ENCODE measurements around the gene ZHX3. TPM values are rescaled to one million over a fixed set of nuclear protein-coding genes. Genes with fewer than 3 reads are reported as not detected.

ZHX3 gene
- total and polyA plus RNA-seq, 2 of the 13 experiments (the other 11 are each of a cell fraction or from before 2014, with no cell fraction given), result 8.4 to 11.7 TPM

DNA sequence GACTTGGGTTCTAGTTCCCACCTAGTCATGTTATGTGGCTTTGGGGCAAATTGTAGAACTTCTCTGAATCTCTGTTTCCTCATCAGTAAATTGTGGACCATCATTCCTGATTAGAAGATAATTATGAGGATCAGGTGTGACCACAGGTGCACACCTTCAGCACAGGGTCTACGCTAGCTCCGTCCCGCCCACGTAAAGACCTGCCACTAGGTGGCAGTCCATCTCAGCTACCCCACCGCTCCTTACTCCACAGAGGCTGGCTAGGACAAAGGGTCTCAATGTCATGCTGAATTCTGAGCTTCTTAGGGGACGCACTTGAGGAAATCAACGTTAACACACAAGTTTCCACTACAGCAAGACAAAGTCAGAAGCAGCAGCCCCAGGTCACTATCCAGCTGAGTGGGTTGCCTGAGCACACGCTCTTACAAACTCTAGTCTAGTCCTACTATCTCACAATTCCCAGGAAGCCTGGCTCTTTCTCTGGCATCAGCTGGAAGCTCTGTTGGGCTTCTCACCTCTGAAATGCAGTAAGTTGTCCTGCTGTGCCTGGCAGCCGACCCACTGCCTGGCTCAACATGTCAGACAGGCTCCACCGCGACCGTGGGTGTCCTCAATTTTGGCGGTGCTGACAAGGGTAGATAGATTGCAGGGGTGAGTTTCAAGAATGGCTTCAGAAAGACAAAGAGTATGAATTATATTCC lies 182.2 kb downstream of the ZHX3 start (continued):
- no peak for TF ChIP-seq ZC3H13 (CRISPR knock-in tag; IDR thresholded peaks at IDR 0.05)
- no peak for TF ChIP-seq BRCA1 (CRISPR knock-in tag; IDR thresholded peaks at IDR 0.05)
- TF ChIP-seq, protein P1, sequence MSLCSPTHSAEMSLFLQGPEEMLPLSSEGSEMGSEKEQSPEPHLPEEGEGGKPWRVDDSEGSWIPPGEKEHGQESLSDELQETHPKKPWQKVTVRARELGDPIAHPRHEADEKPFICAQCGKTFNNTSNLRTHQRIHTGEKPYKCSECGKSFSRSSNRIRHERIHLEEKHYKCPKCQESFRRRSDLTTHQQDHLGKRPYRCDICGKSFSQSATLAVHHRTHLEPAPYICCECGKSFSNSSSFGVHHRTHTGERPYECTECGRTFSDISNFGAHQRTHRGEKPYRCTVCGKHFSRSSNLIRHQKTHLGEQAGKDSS (CRISPR knock-in tag; IDR thresholded peaks at IDR 0.05; ENCODE audit: borderline replicate concordance, low read depth), result peak; percentile 64; the same call in 1 of the 2 replicates
- TF ChIP-seq AGO2 (optimal IDR thresholded peaks at IDR 0.05; ENCODE audit: low read depth, low read length), result no peak
- TF ChIP-seq, protein P2, sequence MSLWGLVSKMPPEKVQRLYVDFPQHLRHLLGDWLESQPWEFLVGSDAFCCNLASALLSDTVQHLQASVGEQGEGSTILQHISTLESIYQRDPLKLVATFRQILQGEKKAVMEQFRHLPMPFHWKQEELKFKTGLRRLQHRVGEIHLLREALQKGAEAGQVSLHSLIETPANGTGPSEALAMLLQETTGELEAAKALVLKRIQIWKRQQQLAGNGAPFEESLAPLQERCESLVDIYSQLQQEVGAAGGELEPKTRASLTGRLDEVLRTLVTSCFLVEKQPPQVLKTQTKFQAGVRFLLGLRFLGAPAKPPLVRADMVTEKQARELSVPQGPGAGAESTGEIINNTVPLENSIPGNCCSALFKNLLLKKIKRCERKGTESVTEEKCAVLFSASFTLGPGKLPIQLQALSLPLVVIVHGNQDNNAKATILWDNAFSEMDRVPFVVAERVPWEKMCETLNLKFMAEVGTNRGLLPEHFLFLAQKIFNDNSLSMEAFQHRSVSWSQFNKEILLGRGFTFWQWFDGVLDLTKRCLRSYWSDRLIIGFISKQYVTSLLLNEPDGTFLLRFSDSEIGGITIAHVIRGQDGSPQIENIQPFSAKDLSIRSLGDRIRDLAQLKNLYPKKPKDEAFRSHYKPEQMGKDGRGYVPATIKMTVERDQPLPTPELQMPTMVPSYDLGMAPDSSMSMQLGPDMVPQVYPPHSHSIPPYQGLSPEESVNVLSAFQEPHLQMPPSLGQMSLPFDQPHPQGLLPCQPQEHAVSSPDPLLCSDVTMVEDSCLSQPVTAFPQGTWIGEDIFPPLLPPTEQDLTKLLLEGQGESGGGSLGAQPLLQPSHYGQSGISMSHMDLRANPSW (CRISPR knock-in tag; IDR thresholded peaks at IDR 0.05; ENCODE audit: borderline replicate concordance), result no peak
- no peak for TF ChIP-seq TERF1 (CRISPR knock-in tag; IDR thresholded peaks at IDR 0.05)
- peak; percentile 48 for TF ChIP-seq ZKSCAN1 (IDR thresholded peaks at IDR 0.05; ENCODE audit: low read length)
- TF ChIP-seq, protein P3, sequence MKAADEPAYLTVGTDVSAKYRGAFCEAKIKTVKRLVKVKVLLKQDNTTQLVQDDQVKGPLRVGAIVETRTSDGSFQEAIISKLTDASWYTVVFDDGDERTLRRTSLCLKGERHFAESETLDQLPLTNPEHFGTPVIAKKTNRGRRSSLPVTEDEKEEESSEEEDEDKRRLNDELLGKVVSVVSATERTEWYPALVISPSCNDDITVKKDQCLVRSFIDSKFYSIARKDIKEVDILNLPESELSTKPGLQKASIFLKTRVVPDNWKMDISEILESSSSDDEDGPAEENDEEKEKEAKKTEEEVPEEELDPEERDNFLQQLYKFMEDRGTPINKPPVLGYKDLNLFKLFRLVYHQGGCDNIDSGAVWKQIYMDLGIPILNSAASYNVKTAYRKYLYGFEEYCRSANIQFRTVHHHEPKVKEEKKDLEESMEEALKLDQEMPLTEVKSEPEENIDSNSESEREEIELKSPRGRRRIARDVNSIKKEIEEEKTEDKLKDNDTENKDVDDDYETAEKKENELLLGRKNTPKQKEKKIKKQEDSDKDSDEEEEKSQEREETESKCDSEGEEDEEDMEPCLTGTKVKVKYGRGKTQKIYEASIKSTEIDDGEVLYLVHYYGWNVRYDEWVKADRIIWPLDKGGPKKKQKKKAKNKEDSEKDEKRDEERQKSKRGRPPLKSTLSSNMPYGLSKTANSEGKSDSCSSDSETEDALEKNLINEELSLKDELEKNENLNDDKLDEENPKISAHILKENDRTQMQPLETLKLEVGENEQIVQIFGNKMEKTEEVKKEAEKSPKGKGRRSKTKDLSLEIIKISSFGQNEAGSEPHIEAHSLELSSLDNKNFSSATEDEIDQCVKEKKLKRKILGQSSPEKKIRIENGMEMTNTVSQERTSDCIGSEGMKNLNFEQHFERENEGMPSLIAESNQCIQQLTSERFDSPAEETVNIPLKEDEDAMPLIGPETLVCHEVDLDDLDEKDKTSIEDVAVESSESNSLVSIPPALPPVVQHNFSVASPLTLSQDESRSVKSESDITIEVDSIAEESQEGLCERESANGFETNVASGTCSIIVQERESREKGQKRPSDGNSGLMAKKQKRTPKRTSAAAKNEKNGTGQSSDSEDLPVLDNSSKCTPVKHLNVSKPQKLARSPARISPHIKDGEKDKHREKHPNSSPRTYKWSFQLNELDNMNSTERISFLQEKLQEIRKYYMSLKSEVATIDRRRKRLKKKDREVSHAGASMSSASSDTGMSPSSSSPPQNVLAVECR (CRISPR knock-in tag; IDR thresholded peaks at IDR 0.05; ENCODE audit: borderline replicate concordance), result peak; percentile 18; the same call in 1 of the 2 replicates
- TF ChIP-seq ZNF136 (CRISPR knock-in tag; IDR thresholded peaks at IDR 0.05; ENCODE audit: low read depth), result 0 out of 2 replicates have a peak, but pooled peaks have one; percentile 22
- no peak; the same call in 1 of the 2 replicates for TF ChIP-seq TARDBP (CRISPR knock-in tag; IDR thresholded peaks at IDR 0.05)
- no peak for TF ChIP-seq ZFP1 (CRISPR knock-in tag; IDR thresholded peaks at IDR 0.05)
- TF ChIP-seq NAIF1 (CRISPR knock-in tag; IDR thresholded peaks at IDR 0.05; ENCODE audit: borderline replicate concordance), result peak; percentile 92; the same call in 1 of the 2 replicates
- no peak for TF ChIP-seq KAT2B (IDR thresholded peaks at IDR 0.05; ENCODE audit: borderline replicate concordance, low read depth, low read length)
- no peak for TF ChIP-seq PCBP2 (optimal IDR thresholded peaks at IDR 0.05; ENCODE audit: low read depth, low read length, poor library complexity, severe bottlenecking)
- no peak for TF ChIP-seq ZNF280B (CRISPR knock-in tag; IDR thresholded peaks at IDR 0.05; ENCODE audit: borderline replicate concordance)
- TF ChIP-seq MTA3 (CRISPR knock-in tag; IDR thresholded peaks at IDR 0.05), result no peak
- peak; percentile 90 for TF ChIP-seq ZSCAN31 (CRISPR knock-in tag; IDR thresholded peaks at IDR 0.05; ENCODE audit: low read depth)
- 0 out of 2 replicates have a peak, but pooled peaks have one; percentile 64 for TF ChIP-seq ZNF350 (CRISPR knock-in tag; IDR thresholded peaks at IDR 0.05; ENCODE audit: borderline replicate concordance, low read depth)
